ENCODE data around the gene SPATA21. TPM values are rescaled to one million over a fixed set of nuclear protein-coding genes. Genes with fewer than 3 reads are reported as not detected.

The SPATA21 gene
- total RNA-seq, 1 experiment from 2014 or later = not detected

DNA sequence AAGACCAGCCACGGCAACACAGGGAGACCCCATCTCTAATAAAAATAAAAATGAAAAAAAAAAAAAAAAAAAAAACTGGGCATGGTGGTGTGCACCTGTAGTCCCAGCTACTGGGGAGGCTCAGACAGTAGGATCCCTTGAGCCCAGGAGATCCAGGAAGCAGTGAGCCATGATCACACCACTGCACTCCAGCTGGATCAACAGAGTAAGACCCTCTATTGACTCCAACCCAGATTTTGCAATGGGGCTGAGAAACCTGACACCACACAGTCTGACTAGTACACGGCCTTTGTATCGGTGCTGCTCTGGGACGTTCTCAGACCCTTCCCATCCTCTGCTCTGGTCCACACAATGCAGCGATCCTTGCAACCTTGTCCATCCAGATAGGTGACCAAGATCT is 31.8 kb downstream of the SPATA21 start:
- Histone ChIP-seq H3K9me2 (replicated peaks; ENCODE audit: low read length) (no peaks in the 10 kb centered on the region), H3K9ac (ENCODE audit: low read length) (no peak overlapping the region), H3K79me2 (ENCODE audit: low read length) (no peaks in the 10 kb centered on the region), H3K4me3 (ENCODE audit: low read length) (no peak overlapping the region), H3K4me2 (ENCODE audit: low read length) (no peak overlapping the region), H3K27ac (ENCODE audit: low read length) (no peak overlapping the region), H2AFZ (ENCODE audit: low read length) (no peak overlapping the region), H3F3A (ENCODE audit: low read length, unreplicated experiment) (no peaks in the 10 kb centered on the region), H3K4me1 (ENCODE audit: insufficient read depth, low read length) (no peaks in the 10 kb centered on the region), H3K27me3 (ENCODE audit: low read length) (no peaks in the 10 kb centered on the region), H3K9me3 (ENCODE audit: low read length) (no peaks in the 10 kb centered on the region), H3K36me3 (ENCODE audit: low read depth, low read length) (no peaks in the 10 kb centered on the region), H4K20me1 (ENCODE audit: low read length) (no peaks in the 10 kb centered on the region)
- TF ChIP-seq, protein P1, sequence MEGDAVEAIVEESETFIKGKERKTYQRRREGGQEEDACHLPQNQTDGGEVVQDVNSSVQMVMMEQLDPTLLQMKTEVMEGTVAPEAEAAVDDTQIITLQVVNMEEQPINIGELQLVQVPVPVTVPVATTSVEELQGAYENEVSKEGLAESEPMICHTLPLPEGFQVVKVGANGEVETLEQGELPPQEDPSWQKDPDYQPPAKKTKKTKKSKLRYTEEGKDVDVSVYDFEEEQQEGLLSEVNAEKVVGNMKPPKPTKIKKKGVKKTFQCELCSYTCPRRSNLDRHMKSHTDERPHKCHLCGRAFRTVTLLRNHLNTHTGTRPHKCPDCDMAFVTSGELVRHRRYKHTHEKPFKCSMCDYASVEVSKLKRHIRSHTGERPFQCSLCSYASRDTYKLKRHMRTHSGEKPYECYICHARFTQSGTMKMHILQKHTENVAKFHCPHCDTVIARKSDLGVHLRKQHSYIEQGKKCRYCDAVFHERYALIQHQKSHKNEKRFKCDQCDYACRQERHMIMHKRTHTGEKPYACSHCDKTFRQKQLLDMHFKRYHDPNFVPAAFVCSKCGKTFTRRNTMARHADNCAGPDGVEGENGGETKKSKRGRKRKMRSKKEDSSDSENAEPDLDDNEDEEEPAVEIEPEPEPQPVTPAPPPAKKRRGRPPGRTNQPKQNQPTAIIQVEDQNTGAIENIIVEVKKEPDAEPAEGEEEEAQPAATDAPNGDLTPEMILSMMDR (conservative IDR thresholded peaks at IDR 0.05; ENCODE audit: low read depth, low read length) = no peak
- no peak for TF ChIP-seq EZH2 (IDR thresholded peaks at IDR 0.05; ENCODE audit: low read length, unreplicated experiment)
- TF ChIP-seq EZH2phosphoT487 (IDR thresholded peaks at IDR 0.05; ENCODE audit: borderline replicate concordance, low read length) = no peak
- CTCF ChIA-PET = no interaction called here
- intact Hi-C loops (cut with micrococcal nuclease) = no loop called here
- no TSS peak for BruUV-seq (replicated peaks)
- POLR2A ChIA-PET (ENCODE audit: unreplicated experiment) = no interaction called here
- ATAC-seq (no peak), DNase-seq (no peak)

DNA sequence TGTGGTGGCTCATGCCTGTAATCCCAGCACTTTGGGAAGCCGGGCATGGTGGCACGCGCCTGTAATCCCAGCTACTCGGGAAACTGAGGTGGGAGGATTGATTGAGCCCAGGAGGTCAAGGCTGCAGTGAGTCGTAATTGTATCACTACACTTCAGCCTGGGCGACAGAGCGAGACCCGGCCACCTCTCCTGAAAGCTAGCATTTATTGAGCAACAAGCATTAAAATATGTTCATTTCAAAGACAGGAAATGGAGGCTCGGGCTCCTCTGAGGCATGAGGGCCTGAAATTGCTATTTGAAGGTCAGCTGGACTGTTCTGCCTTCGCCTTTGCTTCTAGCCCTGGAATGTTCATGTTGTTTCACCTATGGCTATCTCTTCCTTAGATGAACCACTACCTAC is 34.5 kb downstream of the SPATA21 start:
- H3K36me3 ChIP-seq (ENCODE audit: low read depth, low read length) = no peaks in the 10 kb centered on the region
- POLR2A ChIA-PET (ENCODE audit: unreplicated experiment) = no interaction called here
- H3K9ac ChIP-seq (ENCODE audit: low read length) = no peak overlapping the region
- CTCF ChIA-PET = no interaction called here
- no peaks in the 10 kb centered on the region for H3F3A ChIP-seq (ENCODE audit: low read length, unreplicated experiment)
- no peak overlapping the region for H3K4me2 ChIP-seq (ENCODE audit: low read length)
- H4K20me1 ChIP-seq (ENCODE audit: low read length) = no peaks in the 10 kb centered on the region
- TF ChIP-seq EZH2 (IDR thresholded peaks at IDR 0.05; ENCODE audit: low read length, unreplicated experiment) (no peak), EZH2phosphoT487 (IDR thresholded peaks at IDR 0.05; ENCODE audit: borderline replicate concordance, low read length) (no peak)
- TF ChIP-seq, protein P1 (conservative IDR thresholded peaks at IDR 0.05; ENCODE audit: low read depth, low read length) = no peak
- H3K9me3 ChIP-seq (ENCODE audit: low read length) = no peaks in the 10 kb centered on the region
- no peaks in the 10 kb centered on the region for H3K9me2 ChIP-seq (replicated peaks; ENCODE audit: low read length)
- no peaks in the 10 kb centered on the region for H3K27me3 ChIP-seq (ENCODE audit: low read length)
- BruUV-seq (replicated peaks) = no TSS peak
- no peaks in the 10 kb centered on the region for H3K4me1 ChIP-seq (ENCODE audit: insufficient read depth, low read length)
- ATAC-seq (no peak), DNase-seq (no peak)
- no peak overlapping the region for H2AFZ ChIP-seq (ENCODE audit: low read length)
- H3K4me3 ChIP-seq (ENCODE audit: low read length) = no peak overlapping the region
- no peak overlapping the region for H3K27ac ChIP-seq (ENCODE audit: low read length)
- intact Hi-C loops (cut with micrococcal nuclease) = no loop called here
- no peaks in the 10 kb centered on the region for H3K79me2 ChIP-seq (ENCODE audit: low read length)

GRCh38 chr1:16398371-16398953 is 38.8 kb downstream of the SPATA21 start:
- peaks cover 34% of the 10 kb centered on the region for H3K36me3 ChIP-seq (ENCODE audit: low read depth, low read length)
- H4K20me1 ChIP-seq (ENCODE audit: low read length) = peaks cover 8% of the 10 kb centered on the region; the same call in 1 of the 2 replicates
- H3K4me2 ChIP-seq (ENCODE audit: low read length) = no peak overlapping the region
- BruUV-seq (replicated peaks) = no TSS peak
- H3K4me3 ChIP-seq (ENCODE audit: low read length) = no peak overlapping the region
- peaks cover 6% of the 10 kb centered on the region; the same call in 1 of the 2 replicates for H3K79me2 ChIP-seq (ENCODE audit: low read length)
- no peak overlapping the region for H3K9ac ChIP-seq (ENCODE audit: low read length)
- H3K9me3 ChIP-seq (ENCODE audit: low read length) = no peaks in the 10 kb centered on the region
- ATAC-seq (no peak), DNase-seq (no peak)
- TF ChIP-seq, protein P1 (conservative IDR thresholded peaks at IDR 0.05; ENCODE audit: low read depth, low read length) = no peak
- TF ChIP-seq EZH2 (IDR thresholded peaks at IDR 0.05; ENCODE audit: low read length, unreplicated experiment) = no peak
- no peak for TF ChIP-seq EZH2phosphoT487 (IDR thresholded peaks at IDR 0.05; ENCODE audit: borderline replicate concordance, low read length)
- H3K4me1 ChIP-seq (ENCODE audit: insufficient read depth, low read length) = no peaks in the 10 kb centered on the region
- ChIA-PET POLR2A (ENCODE audit: unreplicated experiment) (no interaction called here), CTCF (no interaction called here)
- no peak overlapping the region for H2AFZ ChIP-seq (ENCODE audit: low read length)
- H3K27me3 ChIP-seq (ENCODE audit: low read length) = no peaks in the 10 kb centered on the region
- no peaks in the 10 kb centered on the region for H3F3A ChIP-seq (ENCODE audit: low read length, unreplicated experiment)
- no peaks in the 10 kb centered on the region for H3K9me2 ChIP-seq (replicated peaks; ENCODE audit: low read length)
- intact Hi-C loops (cut with micrococcal nuclease) = no loop called here
- H3K27ac ChIP-seq (ENCODE audit: low read length) = no peak overlapping the region

Measured in PC-3 (cell line).